Measurements from ENCODE around the gene TBC1D5. TPM values are rescaled to one million over a fixed set of nuclear protein-coding genes. Genes with fewer than 3 reads are reported as not detected.

Gene TBC1D5
- total and polyA plus RNA-seq, 2 of the 8 experiments (the other 6 are each of a cell fraction or from before 2014, with no cell fraction given): 11.0 to 22.9 TPM

DNA sequence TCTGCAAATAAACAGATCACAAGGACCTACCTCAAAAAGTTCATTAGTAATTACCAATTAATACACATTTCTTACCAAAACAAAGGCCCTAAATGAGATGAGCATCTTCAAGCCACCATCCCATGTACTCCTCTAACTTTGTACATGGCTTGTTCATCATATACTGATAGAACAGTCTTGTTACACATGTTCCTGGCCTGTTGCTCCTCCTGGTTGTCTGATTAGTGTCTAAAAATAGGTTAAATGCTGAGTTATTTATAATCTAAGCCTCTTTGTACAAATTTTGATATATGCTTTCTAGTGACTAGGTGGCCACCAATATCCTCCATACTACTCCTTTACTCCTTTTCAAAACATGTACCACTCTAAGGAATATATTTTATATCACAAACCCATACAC is 25.0 kb downstream of the TBC1D5 start:
- no peak overlapping the region for H2AFZ ChIP-seq (ENCODE audit: low read length)
- H3K27ac ChIP-seq (ENCODE audit: low read depth, low read length): no peak overlapping the region
- no peak overlapping the region for H3K4me3 ChIP-seq (ENCODE audit: extremely low read depth in 1 of 4, insufficient read depth in 2 of 4, low read depth in 3 of 4, low read length in 4 of 4)
- H2BK120ac ChIP-seq (replicated peaks; ENCODE audit: low read depth, low read length): no peak overlapping the region
- H3K36me3 ChIP-seq (ENCODE audit: control insufficient read depth in 2 of 4, insufficient read depth in 4 of 4, low read length in 3 of 4): peaks cover 0 to 18% (median 4%) of the 10 kb centered on the region in 4 experiments; a peak in 3 of 8 replicates
- no peak overlapping the region for H2BK12ac ChIP-seq (ENCODE audit: low read depth, low read length)
- H3K23ac ChIP-seq (ENCODE audit: insufficient read length): no peak overlapping the region
- H3K14ac ChIP-seq (ENCODE audit: insufficient read length): no peak overlapping the region
- H3K9ac ChIP-seq (replicated peaks in 1 of 4; ENCODE audit: extremely low read depth in 1 of 4, low read depth in 3 of 4, low read length in 3 of 4): no peak overlapping the region
- H4K5ac ChIP-seq (ENCODE audit: insufficient read length, low read depth, low read length): no peak overlapping the region
- H2BK20ac ChIP-seq (ENCODE audit: low read length): no peak overlapping the region
- no peak overlapping the region for H2AK5ac ChIP-seq (ENCODE audit: low read depth, low read length)
- no peaks in the 10 kb centered on the region for H4K20me1 ChIP-seq (replicated peaks in 1 of 2; ENCODE audit: control insufficient read depth in 1 of 2, insufficient read depth in 2 of 2, low read length in 2 of 2)
- H2BK15ac ChIP-seq (ENCODE audit: low read length): no peak overlapping the region
- ChIA-PET POLR2A (ENCODE audit: partially characterized antibody) (no interaction called here), CTCF (ENCODE audit: partially characterized antibody) (no interaction called here)
- H3K79me2 ChIP-seq (ENCODE audit: control insufficient read depth in 1 of 2, insufficient read depth in 2 of 2, low read length in 2 of 2): no peaks in the 10 kb centered on the region
- no peak overlapping the region for H3K4me2 ChIP-seq (ENCODE audit: insufficient read depth in 1 of 2, low read depth in 2 of 2, low read length in 2 of 2)
- no peak overlapping the region for H4K8ac ChIP-seq (ENCODE audit: extremely low read depth, insufficient read depth, low read length)
- no peak overlapping the region for H3K56ac ChIP-seq (replicated peaks; ENCODE audit: insufficient read length, low read depth, low read length)
- no peak overlapping the region for H2BK5ac ChIP-seq (ENCODE audit: low read depth, low read length)
- FAIRE-seq (no peak), DNase-seq (ENCODE audit: low read depth in 1 of 2, low spot score in 2 of 2) (no peak)
- TF ChIP-seq, protein P1, sequence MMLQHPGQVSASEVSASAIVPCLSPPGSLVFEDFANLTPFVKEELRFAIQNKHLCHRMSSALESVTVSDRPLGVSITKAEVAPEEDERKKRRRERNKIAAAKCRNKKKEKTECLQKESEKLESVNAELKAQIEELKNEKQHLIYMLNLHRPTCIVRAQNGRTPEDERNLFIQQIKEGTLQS (IDR thresholded peaks at IDR 0.05; ENCODE audit: insufficient read depth, low read depth, low read length): no peak
- TF ChIP-seq EGR1 (IDR thresholded peaks at IDR 0.05; ENCODE audit: borderline replicate concordance, low read depth, low read length) (no peak), ASH2L (IDR thresholded peaks at IDR 0.05; ENCODE audit: low read length) (no peak)
- H3K79me1 ChIP-seq (ENCODE audit: low read depth, low read length): no peaks in the 10 kb centered on the region
- no peaks in the 10 kb centered on the region for H3K27me3 ChIP-seq (replicated peaks in 1 of 4; ENCODE audit: control insufficient read depth in 3 of 4, extremely low read depth in 1 of 4, insufficient read depth in 3 of 4, low read length in 3 of 4)
- H4K91ac ChIP-seq (replicated peaks; ENCODE audit: insufficient read length, low read length): no peak overlapping the region
- H3K18ac ChIP-seq (ENCODE audit: extremely low read depth, low read length): no peak overlapping the region
- no peak overlapping the region for H3K4ac ChIP-seq (replicated peaks; ENCODE audit: insufficient read length, low read depth, low read length)
- H3K23me2 ChIP-seq (ENCODE audit: low read depth, low read length): no peaks in the 10 kb centered on the region; the same call in 1 of the 2 replicates
- peaks cover 0 to 5% of the 10 kb centered on the region in 2 experiments; a peak in 1 of 4 replicates for H3K9me3 ChIP-seq (ENCODE audit: insufficient read depth in 2 of 2, low read depth in 1 of 2, low read length in 1 of 2)
- H3K4me1 ChIP-seq (replicated peaks in 1 of 4; ENCODE audit: control insufficient read depth in 3 of 4, insufficient read depth in 4 of 4, low read length in 3 of 4): no peaks in the 10 kb centered on the region
